GM12865 (cell line): ENCODE results near the gene TAOK3.
"Not testable (repeated sequence)": the region's sequence is repeated elsewhere in the genome, so short reads cannot be mapped to it uniquely, and the experiment has no call there.

ENCODE experiments used
- DNase-seq: peaks from one replicate; pipeline ENCODE4 v3.0.0; 2010; ENCODE audit warnings: low read depth
- H3K4me3 ChIP-seq: 2 replicates; pipeline ENCODE4 v1.5.1; 2011; ENCODE audit warnings: mild to moderate bottlenecking, low read depth, low read length, control low read depth
- CTCF ChIP-seq: IDR thresholded peaks from 2 replicates; pipeline ENCODE4 v1.5.1; 2011; ENCODE audit warnings: low read length, control low read depth, low read depth, inconsistent platforms; ENCODE audit not compliant: insufficient read depth; ENCODE audit errors: missing control alignments

Gene TAOK3

DNA sequence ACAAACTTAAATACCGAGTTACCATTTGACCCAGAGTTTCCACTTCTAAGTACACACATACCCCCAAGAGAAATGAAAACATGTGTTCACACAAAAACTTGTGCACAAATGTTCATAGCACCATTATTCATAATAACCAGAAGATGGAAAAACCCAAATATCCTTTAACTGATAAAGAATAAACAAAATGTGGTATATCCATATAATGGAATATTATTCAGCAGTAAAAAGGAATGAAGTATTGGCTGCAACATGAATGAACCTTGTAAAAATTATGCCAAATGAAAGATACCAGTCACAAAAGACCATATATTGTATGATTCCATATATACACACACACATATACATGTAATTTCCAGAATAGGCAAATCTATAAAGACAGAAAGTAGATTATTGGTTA is 116.4 kb downstream of the TAOK3 start:
- no peak for TF ChIP-seq CTCF
- no peak for DNase-seq
- H3K4me3 ChIP-seq: no peak overlapping the region

DNA sequence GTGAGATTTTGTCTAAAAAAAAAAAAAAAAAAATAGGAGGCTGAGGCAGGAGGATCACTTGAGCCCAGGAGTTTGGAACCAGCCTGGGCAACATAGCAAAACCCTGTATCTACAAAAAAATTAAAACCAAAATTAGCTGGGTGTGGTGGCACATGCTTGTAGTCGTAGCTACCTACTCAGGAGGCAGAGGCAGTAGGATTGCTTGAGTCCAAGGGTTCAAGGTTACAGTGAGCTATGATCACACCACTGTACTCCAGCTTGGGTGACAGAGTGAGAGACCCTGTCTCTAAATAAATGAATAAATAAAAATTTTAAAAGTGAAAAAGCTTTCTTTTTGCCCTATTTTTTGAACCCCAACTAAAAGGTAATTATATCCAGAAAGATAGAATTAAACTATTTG is 123.2 kb downstream of the TAOK3 start:
- no peak for TF ChIP-seq CTCF
- no peak overlapping the region for H3K4me3 ChIP-seq
- no peak for DNase-seq

DNA sequence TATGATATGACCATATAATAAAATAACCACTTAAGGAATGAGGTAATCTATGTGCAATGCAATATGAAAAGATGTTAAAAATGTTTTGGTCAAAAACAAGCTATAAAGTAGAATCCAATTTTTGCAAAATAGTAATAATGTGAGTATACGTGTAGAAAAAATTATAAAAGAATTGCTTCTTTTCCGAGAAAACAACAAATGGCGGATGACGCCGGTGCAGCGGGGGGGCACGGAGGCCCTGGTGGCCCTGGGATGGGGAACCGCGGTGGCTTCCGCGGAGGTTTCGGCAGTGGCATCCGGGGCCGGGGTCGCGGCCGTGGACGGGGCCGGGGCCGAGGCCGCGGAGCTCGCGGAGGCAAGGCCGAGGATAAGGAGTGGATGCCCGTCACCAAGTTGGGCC is 126.8 kb downstream of the TAOK3 start:
- H3K4me3 ChIP-seq, DNase-seq: not testable (repeated sequence)

DNA sequence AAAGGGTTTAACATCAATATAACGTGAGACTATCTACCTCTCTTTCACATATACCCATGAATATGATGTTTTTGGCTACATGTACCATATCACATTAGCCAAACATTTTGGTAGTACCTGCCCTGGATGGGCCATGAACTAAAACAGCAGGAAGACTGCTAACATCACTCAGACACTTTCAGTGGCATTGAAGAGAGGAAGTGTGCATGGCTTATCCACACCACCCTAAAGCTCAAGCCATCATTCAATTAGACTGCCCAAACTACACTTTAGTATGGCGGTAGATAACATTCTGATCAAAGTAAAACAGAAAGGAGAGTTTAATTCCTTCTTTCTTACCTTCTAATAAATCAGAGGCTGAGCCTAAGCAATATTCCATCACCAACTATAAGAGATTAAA is 133.8 kb downstream of the TAOK3 start:
- H3K4me3 ChIP-seq: no peak overlapping the region
- no peak for TF ChIP-seq CTCF
- peak; percentile 50 for DNase-seq

DNA sequence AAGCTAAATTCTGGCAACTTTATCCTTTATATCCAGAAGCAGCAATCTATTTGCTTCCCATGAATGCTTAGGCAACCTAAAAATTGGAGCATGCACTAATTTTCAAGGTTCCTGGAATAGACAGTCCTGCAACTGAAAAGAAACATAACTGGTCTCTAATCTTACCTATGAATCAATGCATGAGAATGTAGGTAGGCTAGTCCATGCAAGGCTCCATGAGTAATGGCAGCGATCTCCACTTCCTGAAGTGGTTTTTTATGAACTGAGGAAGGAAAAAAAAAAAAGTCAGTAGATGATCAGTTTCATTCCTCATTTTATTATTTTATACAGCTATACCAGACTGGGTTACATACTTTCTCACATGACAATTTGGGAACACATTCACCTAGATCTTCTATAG is 134.8 kb downstream of the TAOK3 start:
- no peak for TF ChIP-seq CTCF
- DNase-seq: no peak

DNA sequence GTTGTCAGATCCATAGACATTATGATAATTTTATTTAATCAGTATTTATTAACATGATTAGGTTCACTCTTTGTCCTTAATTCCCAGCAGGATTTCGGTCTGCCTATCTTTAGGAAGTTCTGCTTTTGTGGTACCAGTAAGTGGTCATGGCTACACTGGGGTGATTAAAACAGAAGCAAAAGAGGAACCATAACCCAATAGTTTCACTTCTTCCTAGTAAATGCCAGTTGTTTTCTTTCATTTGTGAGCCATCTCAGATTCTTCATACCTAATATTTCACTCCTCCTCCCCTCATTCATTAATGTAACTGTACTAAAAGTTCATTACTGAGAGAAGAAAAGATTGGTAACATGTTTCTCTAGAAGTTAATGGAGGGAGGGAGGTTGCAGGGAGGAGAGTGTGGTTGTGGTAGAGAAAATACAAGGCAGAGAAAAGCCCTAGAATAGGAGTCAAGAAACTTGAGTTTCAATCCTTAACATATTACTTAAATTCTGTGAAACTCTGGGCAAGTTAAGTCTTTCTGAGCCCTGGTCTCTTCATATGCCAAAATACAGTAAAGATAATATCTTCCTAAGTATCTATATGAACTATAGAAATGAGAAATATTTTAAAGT is 135.5 kb downstream of the TAOK3 start:
- peak; percentile 70 for DNase-seq
- no peak overlapping the region for H3K4me3 ChIP-seq
- TF ChIP-seq CTCF: no peak

More for the DNA sequence above, 134.8 kb downstream of the TAOK3 start:
- H3K4me3 ChIP-seq: no peak overlapping the region

- no peak for TF ChIP-seq CTCF
- DNase-seq: no peak
- no peak overlapping the region for H3K4me3 ChIP-seq
These were observed 152.0 kb downstream of the TAOK3 start for GRCh38 chr12:118220702-118221101.
